Measurements from ENCODE around the gene ZDHHC8.

ZDHHC8 gene

DNA sequence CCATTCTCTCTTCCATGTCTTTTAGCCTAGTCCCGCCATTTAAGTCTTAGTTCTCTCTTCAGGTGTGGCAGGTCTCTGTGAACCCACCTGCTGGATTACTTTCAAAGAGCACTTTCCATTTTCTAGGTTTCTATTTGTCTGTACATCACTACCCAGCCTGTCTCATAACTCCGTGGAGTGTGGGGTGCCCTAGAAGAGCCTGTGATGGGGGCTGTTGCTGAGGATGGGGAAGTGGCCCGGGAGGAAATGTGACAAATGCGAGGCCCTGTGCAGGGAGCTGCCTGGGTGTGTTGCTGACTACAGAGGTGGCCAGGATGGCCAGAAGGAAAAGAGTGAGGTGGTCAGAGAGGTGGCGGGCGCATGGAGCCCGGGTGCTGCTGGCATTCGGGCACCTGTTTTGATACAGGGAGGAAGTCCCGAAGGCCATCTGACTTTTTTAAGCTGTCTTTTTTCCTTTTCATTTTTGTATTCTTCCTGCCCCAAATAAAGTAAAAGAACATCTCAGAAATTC lies 40.8 kb upstream of the ZDHHC8 start:
- no peaks in the 10 kb centered on the region for H3K27me3 ChIP-seq (ENCODE audit: control insufficient read depth, insufficient read depth, low read length)
- peaks cover 80% of the 10 kb centered on the region for H3K36me3 ChIP-seq (ENCODE audit: control insufficient read depth, insufficient read depth, low read length)
- H3K27ac ChIP-seq (ENCODE audit: low read depth, low read length), result no peak overlapping the region
- no peak overlapping the region for H3K9ac ChIP-seq (ENCODE audit: low read length)
- H3K4me3 ChIP-seq (ENCODE audit: low read length), result no peak overlapping the region
- H3K4me1 ChIP-seq (ENCODE audit: control insufficient read depth, insufficient read depth, low read length), result no peaks in the 10 kb centered on the region

- Histone ChIP-seq H3K4me3 (ENCODE audit: low read length) (no peak overlapping the region), H3K27ac (ENCODE audit: low read depth, low read length) (no peak overlapping the region), H3K4me1 (ENCODE audit: control insufficient read depth, insufficient read depth, low read length) (no peaks in the 10 kb centered on the region), H3K27me3 (ENCODE audit: control insufficient read depth, insufficient read depth, low read length) (no peaks in the 10 kb centered on the region), H3K9ac (ENCODE audit: low read length) (no peak overlapping the region), H3K36me3 (ENCODE audit: control insufficient read depth, insufficient read depth, low read length) (peaks cover 73% of the 10 kb centered on the region)
Measured at GRCh38 chr22:20091690-20092476, 39.7 kb upstream of the ZDHHC8 start.

DNA sequence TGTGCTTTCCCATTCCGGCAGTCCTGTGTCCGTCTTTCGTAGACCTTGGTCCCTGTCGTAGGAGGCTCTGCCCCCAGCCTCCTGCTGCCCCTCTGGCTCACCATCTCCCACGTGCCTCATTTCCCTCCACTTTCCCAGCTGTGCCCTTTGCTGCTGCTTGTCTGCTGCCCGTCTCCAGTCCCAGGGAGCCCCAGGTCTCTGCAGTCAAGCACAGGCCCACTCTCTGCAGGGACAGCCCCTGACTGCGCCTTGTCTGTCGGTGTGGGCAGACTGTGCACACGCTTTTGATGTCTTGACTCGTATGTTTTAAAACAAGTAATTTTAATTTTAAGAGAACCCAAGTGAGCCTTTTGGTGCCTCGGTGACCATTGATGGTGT lies 39.1 kb upstream of the ZDHHC8 start:
- H3K9ac ChIP-seq (ENCODE audit: low read length), result no peak overlapping the region

DNA sequence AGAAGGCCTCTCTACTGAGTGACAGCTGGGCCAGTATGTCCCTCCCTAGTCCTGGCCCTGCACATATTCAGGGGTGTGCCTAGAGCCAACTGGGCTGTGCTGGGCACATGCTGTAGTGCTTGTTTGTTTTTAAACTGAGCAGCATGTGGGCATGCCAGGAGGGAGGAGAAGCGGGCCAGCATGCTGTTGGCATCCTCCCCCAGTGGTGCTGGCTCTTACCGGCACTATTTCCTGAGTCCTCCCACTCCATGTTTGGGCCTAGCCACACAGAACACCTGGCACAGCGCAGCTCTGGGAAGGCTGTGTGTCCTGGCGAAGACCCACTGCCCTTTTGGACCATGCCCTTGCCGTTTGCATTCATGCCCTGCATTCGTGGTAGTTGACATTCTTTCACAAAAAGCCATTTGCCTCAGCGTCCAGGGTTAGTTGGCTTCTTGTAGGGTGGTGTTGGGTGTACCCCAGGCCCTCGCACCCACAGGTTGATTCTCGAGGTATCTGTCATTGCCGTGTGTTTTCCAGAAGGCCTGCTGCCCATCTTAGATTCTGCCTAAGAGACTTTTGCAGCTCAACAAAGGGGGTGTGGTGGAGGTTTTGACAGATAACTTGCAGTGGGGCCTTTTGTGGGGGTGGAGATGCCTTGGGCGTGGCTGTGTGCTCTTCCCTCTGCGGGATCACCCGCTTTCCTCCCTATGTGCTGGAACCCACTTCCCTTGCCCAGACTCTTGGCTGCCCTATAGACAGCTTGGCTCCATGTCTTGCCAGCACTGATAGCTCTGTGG lies 38.0 kb upstream of the ZDHHC8 start:
- Histone ChIP-seq H3K9ac (ENCODE audit: low read length) (no peak overlapping the region), H3K4me1 (ENCODE audit: control insufficient read depth, insufficient read depth, low read length) (no peaks in the 10 kb centered on the region), H3K4me3 (ENCODE audit: low read length) (no peak overlapping the region), H3K27ac (ENCODE audit: low read depth, low read length) (no peak overlapping the region), H3K27me3 (ENCODE audit: control insufficient read depth, insufficient read depth, low read length) (no peaks in the 10 kb centered on the region), H3K36me3 (ENCODE audit: control insufficient read depth, insufficient read depth, low read length) (peaks cover 60% of the 10 kb centered on the region)

More for the DNA sequence above, 39.1 kb upstream of the ZDHHC8 start:
- Histone ChIP-seq H3K36me3 (ENCODE audit: control insufficient read depth, insufficient read depth, low read length) (peaks cover 67% of the 10 kb centered on the region), H3K4me1 (ENCODE audit: control insufficient read depth, insufficient read depth, low read length) (no peaks in the 10 kb centered on the region), H3K27me3 (ENCODE audit: control insufficient read depth, insufficient read depth, low read length) (no peaks in the 10 kb centered on the region), H3K27ac (ENCODE audit: low read depth, low read length) (no peak overlapping the region), H3K4me3 (ENCODE audit: low read length) (no peak overlapping the region)

- no peak overlapping the region for H3K4me3 ChIP-seq (ENCODE audit: low read length)
- no peaks in the 10 kb centered on the region for H3K4me1 ChIP-seq (ENCODE audit: control insufficient read depth, insufficient read depth, low read length)
- H3K27ac ChIP-seq (ENCODE audit: low read depth, low read length), result no peak overlapping the region
- H3K9ac ChIP-seq (ENCODE audit: low read length), result no peak overlapping the region
- H3K36me3 ChIP-seq (ENCODE audit: control insufficient read depth, insufficient read depth, low read length), result peaks cover 57% of the 10 kb centered on the region
- H3K27me3 ChIP-seq (ENCODE audit: control insufficient read depth, insufficient read depth, low read length), result no peaks in the 10 kb centered on the region
Measured at GRCh38 chr22:20094197-20094807, 37.3 kb upstream of the ZDHHC8 start.

- H3K9ac ChIP-seq (ENCODE audit: low read length), result no peak overlapping the region
- peaks cover 45% of the 10 kb centered on the region for H3K36me3 ChIP-seq (ENCODE audit: control insufficient read depth, insufficient read depth, low read length)
- H3K4me3 ChIP-seq (ENCODE audit: low read length), result no peak overlapping the region
- no peak overlapping the region for H3K27ac ChIP-seq (ENCODE audit: low read depth, low read length)
- no peaks in the 10 kb centered on the region for H3K4me1 ChIP-seq (ENCODE audit: control insufficient read depth, insufficient read depth, low read length)
- no peaks in the 10 kb centered on the region for H3K27me3 ChIP-seq (ENCODE audit: control insufficient read depth, insufficient read depth, low read length)
Measured at GRCh38 chr22:20095521-20095920, 36.1 kb upstream of the ZDHHC8 start.

DNA sequence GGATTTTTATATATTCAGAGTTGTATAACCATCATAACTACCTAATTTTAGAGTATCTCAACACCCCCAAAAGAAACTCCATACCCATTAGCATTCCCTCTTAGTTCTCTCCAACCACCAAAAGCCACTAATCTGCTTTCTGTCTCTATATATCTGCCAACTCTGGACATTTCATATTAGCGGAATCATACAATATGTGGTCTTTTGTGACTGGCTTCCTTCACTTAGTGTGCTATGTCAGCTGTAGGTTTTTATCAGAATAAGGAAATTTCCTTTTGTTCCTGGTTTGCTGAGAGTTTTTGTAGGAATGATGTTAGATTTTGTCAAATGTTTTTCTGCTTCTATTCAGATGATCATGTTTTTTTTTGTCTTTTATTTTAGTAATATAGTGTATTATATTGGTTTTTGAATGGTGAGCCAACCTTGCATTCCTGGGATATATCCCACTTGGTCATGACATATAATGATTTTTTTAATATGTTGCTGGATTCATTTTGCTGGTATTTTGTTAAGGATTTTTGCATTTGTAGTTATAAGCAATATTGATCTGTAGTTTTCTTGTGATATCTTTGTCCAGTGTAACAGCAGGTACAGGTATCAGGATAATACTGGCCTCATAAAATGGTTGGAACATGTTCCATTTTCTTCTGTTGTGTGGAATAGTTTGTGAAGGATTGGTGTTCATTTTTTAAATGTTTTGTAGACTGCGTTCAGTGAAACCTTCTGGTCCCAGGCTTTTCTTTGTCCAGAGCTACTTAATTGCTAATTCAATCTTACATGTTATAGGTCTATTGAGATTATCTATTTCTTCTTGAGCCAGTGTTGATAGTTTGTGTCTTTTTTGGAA lies 34.8 kb upstream of the ZDHHC8 start:
- H3K9ac ChIP-seq (ENCODE audit: low read length), result no peak overlapping the region
- H3K4me3 ChIP-seq (ENCODE audit: low read length), result no peak overlapping the region
- peaks cover 32% of the 10 kb centered on the region for H3K36me3 ChIP-seq (ENCODE audit: control insufficient read depth, insufficient read depth, low read length)

GRCh38 chr22:20099099-20099711 lies 32.4 kb upstream of the ZDHHC8 start:
- no peaks in the 10 kb centered on the region for H3K4me1 ChIP-seq (ENCODE audit: control insufficient read depth, insufficient read depth, low read length)
- no peak overlapping the region for H3K9ac ChIP-seq (ENCODE audit: low read length)
- H3K27ac ChIP-seq (ENCODE audit: low read depth, low read length), result no peak overlapping the region
- no peak overlapping the region for H3K4me3 ChIP-seq (ENCODE audit: low read length)
- no peaks in the 10 kb centered on the region for H3K27me3 ChIP-seq (ENCODE audit: control insufficient read depth, insufficient read depth, low read length)
- peaks cover 26% of the 10 kb centered on the region for H3K36me3 ChIP-seq (ENCODE audit: control insufficient read depth, insufficient read depth, low read length)

More for the DNA sequence above, 34.8 kb upstream of the ZDHHC8 start:
- Histone ChIP-seq H3K4me1 (ENCODE audit: control insufficient read depth, insufficient read depth, low read length) (no peaks in the 10 kb centered on the region), H3K27ac (ENCODE audit: low read depth, low read length) (no peak overlapping the region), H3K27me3 (ENCODE audit: control insufficient read depth, insufficient read depth, low read length) (no peaks in the 10 kb centered on the region)

DNA sequence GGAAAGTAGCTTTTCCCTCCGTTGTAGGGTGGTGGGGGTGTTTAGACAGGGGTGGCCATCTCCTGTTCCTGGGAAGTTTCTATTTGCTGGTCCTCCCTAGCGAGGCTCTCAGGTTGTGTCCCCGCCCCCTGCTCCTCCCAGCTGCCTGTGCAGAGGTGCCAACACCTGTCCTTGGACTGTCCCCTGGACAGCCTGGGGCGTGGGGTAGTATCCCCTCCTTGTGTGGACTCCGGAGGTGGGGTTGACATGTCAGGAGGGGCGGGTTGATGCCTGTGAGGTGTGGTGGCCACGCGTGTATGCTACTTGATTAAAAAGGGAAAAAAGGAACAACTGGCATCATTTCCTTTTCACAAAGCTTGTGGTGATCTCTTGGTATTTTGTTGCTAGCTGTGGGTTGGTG lies 30.0 kb upstream of the ZDHHC8 start:
- H3K27me3 ChIP-seq (ENCODE audit: control insufficient read depth, insufficient read depth, low read length), result no peaks in the 10 kb centered on the region
- H3K9ac ChIP-seq (ENCODE audit: low read length), result no peak overlapping the region
- H3K4me1 ChIP-seq (ENCODE audit: control insufficient read depth, insufficient read depth, low read length), result no peaks in the 10 kb centered on the region
- no peak overlapping the region for H3K4me3 ChIP-seq (ENCODE audit: low read length)
- H3K27ac ChIP-seq (ENCODE audit: low read depth, low read length), result no peak overlapping the region
- peaks cover 32% of the 10 kb centered on the region for H3K36me3 ChIP-seq (ENCODE audit: control insufficient read depth, insufficient read depth, low read length)

DNA sequence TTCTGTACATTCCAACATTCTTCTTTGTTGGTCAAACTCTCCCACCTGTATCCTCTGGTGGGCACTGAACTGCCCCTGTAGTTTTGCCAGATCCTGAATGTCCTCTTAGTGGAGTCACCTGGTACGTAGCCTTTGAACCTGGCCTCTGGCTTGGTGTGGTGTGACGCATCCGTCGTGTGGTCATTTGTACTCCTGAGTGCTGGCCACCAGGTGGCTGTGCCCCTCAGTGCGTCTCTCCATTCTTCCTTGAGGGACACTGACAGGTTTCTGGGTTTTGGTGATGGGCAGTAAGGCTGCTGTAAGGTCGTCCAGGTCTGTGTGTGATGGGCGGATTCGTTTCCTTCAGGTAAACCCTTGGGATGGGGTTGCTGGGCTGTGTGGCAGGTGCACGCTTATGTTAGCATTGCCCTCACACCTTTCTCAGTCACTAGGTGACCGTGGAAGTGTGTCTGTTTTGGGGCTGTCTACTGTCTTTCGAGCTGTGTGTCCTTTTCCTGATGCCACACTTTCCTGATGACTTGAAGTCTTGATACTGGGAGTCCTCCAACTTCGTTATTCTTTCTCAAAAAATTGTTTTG lies 29.3 kb upstream of the ZDHHC8 start:
- no peaks in the 10 kb centered on the region for H3K27me3 ChIP-seq (ENCODE audit: control insufficient read depth, insufficient read depth, low read length)
- peaks cover 39% of the 10 kb centered on the region for H3K36me3 ChIP-seq (ENCODE audit: control insufficient read depth, insufficient read depth, low read length)
- H3K4me3 ChIP-seq (ENCODE audit: low read length), result no peak overlapping the region
- H3K27ac ChIP-seq (ENCODE audit: low read depth, low read length), result no peak overlapping the region
- no peak overlapping the region for H3K9ac ChIP-seq (ENCODE audit: low read length)
- H3K4me1 ChIP-seq (ENCODE audit: control insufficient read depth, insufficient read depth, low read length), result no peaks in the 10 kb centered on the region

DNA sequence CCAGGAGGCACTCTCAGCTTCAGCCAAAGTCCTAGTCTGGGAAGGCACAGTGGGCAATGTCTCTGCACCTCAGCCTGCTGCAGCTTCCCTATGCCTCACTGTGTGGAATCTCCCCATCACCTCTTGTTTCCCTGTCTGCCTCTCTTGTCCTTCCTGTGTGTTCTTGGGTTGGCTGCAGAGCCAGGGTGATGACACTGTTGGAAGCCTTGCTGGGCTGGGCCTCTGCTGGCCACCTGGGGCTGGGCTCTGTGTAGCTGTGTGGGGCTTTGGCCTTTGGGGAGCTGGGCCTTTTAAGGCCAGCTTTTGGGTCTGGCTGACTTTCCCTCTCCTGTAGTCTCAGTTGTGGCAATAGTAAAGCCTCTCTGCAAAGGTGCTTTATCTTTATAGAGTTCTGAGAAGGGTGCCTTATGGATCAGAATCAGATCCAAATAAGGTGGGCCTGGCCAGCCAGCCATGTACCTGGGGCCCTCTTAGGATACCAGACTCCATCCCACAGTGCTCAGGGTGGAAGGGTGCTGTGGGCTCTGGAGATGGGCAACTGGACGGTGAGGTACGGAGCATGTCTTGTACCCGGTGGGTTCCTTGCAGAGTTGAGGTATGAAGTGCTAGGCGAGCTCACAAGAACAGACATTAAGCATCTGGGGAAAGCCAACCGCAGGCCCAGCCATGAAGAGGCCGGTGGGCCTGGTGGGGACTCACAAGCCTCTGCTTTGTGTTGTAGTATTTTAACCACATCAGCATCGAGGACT lies 26.0 kb upstream of the ZDHHC8 start:
- H3K27me3 ChIP-seq (ENCODE audit: control insufficient read depth, insufficient read depth, low read length), result no peaks in the 10 kb centered on the region
- no peak overlapping the region for H3K4me3 ChIP-seq (ENCODE audit: low read length)
- no peak overlapping the region for H3K9ac ChIP-seq (ENCODE audit: low read length)
- H3K4me1 ChIP-seq (ENCODE audit: control insufficient read depth, insufficient read depth, low read length), result no peaks in the 10 kb centered on the region
- H3K36me3 ChIP-seq (ENCODE audit: control insufficient read depth, insufficient read depth, low read length), result peaks cover 58% of the 10 kb centered on the region
- H3K27ac ChIP-seq (ENCODE audit: low read depth, low read length), result no peak overlapping the region
